Activated T-cell treated with anti-CD3 and anti-CD28 coated beads, Interleukin-2, amount 50 U/mL, for 1 hour (primary cell): ENCODE data around the gene COBL.

ENCODE experiments used
- DNase-seq: peaks from one replicate; pipeline ENCODE4 v3.0.0-alpha.2; 2020

Gene COBL

GRCh38 chr7:50977421-50977820, 339.2 kb downstream of the COBL start:
- DNase-seq = no peak

- DNase-seq = no peak
Measured at GRCh38 chr7:50976064-50976463, 340.5 kb downstream of the COBL start.

GRCh38 chr7:50974240-50974639, 342.4 kb downstream of the COBL start:
- no peak for DNase-seq

GRCh38 chr7:50973814-50974213, 342.8 kb downstream of the COBL start:
- DNase-seq = no peak

- no peak for DNase-seq
Measured at GRCh38 chr7:50970092-50970491, 346.5 kb downstream of the COBL start.
